DND-41 (cell line): ENCODE data around the gene IMPDH1.
A peak's percentile ranks its signal among the peaks of the same experiment; 100 is the strongest.

ENCODE experiments used
- ATAC-seq: fragments of 200-7000 bp; cut with Tn5 transposase; 3 replicates; pipeline ENCODE4 v1.9.1; 2021; ENCODE audit warnings: low read depth; ENCODE audit not compliant: insufficient read depth
- DNase-seq: peaks from one replicate; pipeline ENCODE4 v3.0.0-alpha.2; 2020
- H2AFZ ChIP-seq: 2 replicates; pipeline ENCODE4 v1.6.0; 2012; ENCODE audit warnings: low read depth, low read length
- H3K27ac ChIP-seq: 2 replicates; pipeline ENCODE4 v1.5.1; 2012; ENCODE audit warnings: low read length, inconsistent platforms
- H3K27me3 ChIP-seq: fragments of 200-600 bp; sonication (generic); 2 replicates; pipeline ENCODE4 v1.6.0; 2012; ENCODE audit warnings: low read length, mild to moderate bottlenecking, inconsistent platforms; ENCODE audit not compliant: insufficient read depth, poor library complexity
- H3K36me3 ChIP-seq: 2 replicates; pipeline ENCODE4 v1.5.1; 2012; ENCODE audit warnings: low read length, inconsistent platforms; ENCODE audit not compliant: insufficient read depth
- H3K4me1 ChIP-seq: 2 replicates; pipeline ENCODE4 v1.5.1; 2012; ENCODE audit warnings: mild to moderate bottlenecking, low read length; ENCODE audit not compliant: insufficient read depth
- H3K4me2 ChIP-seq: 2 replicates; pipeline ENCODE4 v1.6.0; 2012; ENCODE audit warnings: mild to moderate bottlenecking, moderate library complexity, low read length, inconsistent platforms; ENCODE audit not compliant: insufficient read depth
- H3K4me3 ChIP-seq, 2 experiments: fragments of 200-600 bp in 1 of 2; shearing (Covaris generic) in 1 of 2; 2 replicates each; pipeline ENCODE4 v1.5.1; 2012 to 2016; ENCODE audit warnings: inconsistent platforms in 2 of 2, low read length in 2 of 2, mild to moderate bottlenecking in 2 of 2, low read depth in 1 of 2, moderate library complexity in 1 of 2
- H3K79me2 ChIP-seq: 2 replicates; pipeline ENCODE4 v1.6.0; 2012; ENCODE audit warnings: low read length, inconsistent platforms; ENCODE audit not compliant: insufficient read depth
- H3K9ac ChIP-seq: 2 replicates; pipeline ENCODE4 v1.6.0; 2012; ENCODE audit warnings: low read depth, mild to moderate bottlenecking, inconsistent platforms, low read length, moderate library complexity
- H3K9me3 ChIP-seq: 2 replicates; pipeline ENCODE4 v1.5.1; 2012; ENCODE audit warnings: low read length, moderate library complexity, mild to moderate bottlenecking, inconsistent platforms; ENCODE audit not compliant: insufficient read depth, severe bottlenecking
- H4K20me1 ChIP-seq: 2 replicates; pipeline ENCODE4 v1.6.0; 2012; ENCODE audit warnings: low read length; ENCODE audit not compliant: insufficient read depth
- EZH2 ChIP-seq: IDR thresholded peaks from 3 replicates; pipeline ENCODE4 v1.6.1; 2012; ENCODE audit warnings: borderline replicate concordance, low read depth, mild to moderate bottlenecking, moderate library complexity, low read length, inconsistent platforms; ENCODE audit not compliant: severe bottlenecking
- TF ChIP-seq, protein P1 (sequence below): IDR thresholded peaks from 2 replicates; pipeline ENCODE4 v1.5.1; 2012; ENCODE audit warnings: borderline replicate concordance, low read length, moderate library complexity, mild to moderate bottlenecking; ENCODE audit not compliant: poor library complexity, severe bottlenecking; ENCODE audit errors: extremely low read depth

The IMPDH1 gene

DNA sequence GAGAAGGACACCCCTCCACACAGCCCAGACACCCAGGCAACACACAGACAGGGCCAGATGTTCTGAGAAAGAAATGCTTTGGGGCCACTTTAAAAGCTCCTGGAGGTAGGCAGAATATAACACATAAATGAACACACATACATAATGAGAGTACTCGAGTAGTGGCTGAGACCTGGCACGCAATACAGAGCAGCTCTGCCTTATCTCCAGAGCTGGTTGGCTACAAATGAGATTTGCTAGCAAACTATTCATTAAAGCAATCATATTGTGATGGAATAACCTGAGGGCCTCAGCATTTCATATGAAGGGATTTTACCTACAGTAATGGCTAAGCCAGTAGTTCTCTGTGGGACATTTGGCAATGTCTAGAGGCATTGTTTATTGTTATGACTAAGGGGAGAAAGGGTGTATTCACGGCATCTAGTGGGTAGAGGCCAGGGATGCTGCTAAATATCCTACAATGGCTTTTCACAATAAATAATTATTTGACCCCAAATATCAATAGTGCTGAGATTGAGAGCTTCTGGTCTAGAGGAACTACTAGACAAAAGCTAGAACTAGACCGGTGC lies 5.5 kb upstream of the IMPDH1 start:
- H3K36me3 ChIP-seq = no peaks in the 10 kb centered on the region
- no peak for ATAC-seq
- TF ChIP-seq, protein P1, sequence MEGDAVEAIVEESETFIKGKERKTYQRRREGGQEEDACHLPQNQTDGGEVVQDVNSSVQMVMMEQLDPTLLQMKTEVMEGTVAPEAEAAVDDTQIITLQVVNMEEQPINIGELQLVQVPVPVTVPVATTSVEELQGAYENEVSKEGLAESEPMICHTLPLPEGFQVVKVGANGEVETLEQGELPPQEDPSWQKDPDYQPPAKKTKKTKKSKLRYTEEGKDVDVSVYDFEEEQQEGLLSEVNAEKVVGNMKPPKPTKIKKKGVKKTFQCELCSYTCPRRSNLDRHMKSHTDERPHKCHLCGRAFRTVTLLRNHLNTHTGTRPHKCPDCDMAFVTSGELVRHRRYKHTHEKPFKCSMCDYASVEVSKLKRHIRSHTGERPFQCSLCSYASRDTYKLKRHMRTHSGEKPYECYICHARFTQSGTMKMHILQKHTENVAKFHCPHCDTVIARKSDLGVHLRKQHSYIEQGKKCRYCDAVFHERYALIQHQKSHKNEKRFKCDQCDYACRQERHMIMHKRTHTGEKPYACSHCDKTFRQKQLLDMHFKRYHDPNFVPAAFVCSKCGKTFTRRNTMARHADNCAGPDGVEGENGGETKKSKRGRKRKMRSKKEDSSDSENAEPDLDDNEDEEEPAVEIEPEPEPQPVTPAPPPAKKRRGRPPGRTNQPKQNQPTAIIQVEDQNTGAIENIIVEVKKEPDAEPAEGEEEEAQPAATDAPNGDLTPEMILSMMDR = no peak
- TF ChIP-seq EZH2 = no peak

DNA sequence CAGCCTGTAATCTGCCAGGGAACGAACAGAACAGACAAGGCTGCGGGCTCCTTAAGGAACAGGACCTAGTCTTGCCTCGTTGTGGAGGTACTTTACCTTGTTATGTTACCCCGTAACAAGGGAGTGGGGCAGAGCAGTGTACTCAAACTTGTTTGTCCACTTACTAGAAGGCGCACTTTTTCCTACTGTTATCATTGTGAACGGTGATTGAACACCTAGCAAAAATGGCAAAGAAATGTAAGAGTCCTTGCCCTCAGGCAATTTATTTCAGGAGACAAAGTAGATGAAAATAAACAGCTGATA lies 620 bp upstream of the IMPDH1 start:
- H3K4me3 ChIP-seq = peak overlapping the region; percentile 18 to 58; a peak in 3 of 4 replicates
- no peaks in the 10 kb centered on the region for H3K36me3 ChIP-seq
- peak overlapping the region; percentile 43; the same call in 1 of the 2 replicates for H3K9ac ChIP-seq
- H3K4me2 ChIP-seq = peak overlapping the region; percentile 71
- TF ChIP-seq, protein P1 = no peak
- TF ChIP-seq EZH2 = peak; percentile 3
- no peak for ATAC-seq
- no peak for DNase-seq
- H3K4me1 ChIP-seq = peaks cover 25% of the 10 kb centered on the region
- no peaks in the 10 kb centered on the region for H3K79me2 ChIP-seq
- peak overlapping the region; percentile 27 for H2AFZ ChIP-seq
- peaks cover 44% of the 10 kb centered on the region for H3K27me3 ChIP-seq
- H3K9me3 ChIP-seq = no peaks in the 10 kb centered on the region
- no peak overlapping the region for H3K27ac ChIP-seq
- peaks cover 33% of the 10 kb centered on the region for H4K20me1 ChIP-seq

More for the DNA sequence above, 5.5 kb upstream of the IMPDH1 start:
- Histone ChIP-seq H3K9me3 (no peaks in the 10 kb centered on the region), H3K79me2 (no peaks in the 10 kb centered on the region), H4K20me1 (peaks cover 7% of the 10 kb centered on the region), H3K4me2 (no peak overlapping the region), H3K9ac (no peak overlapping the region), H2AFZ (no peak overlapping the region), H3K27ac (no peak overlapping the region), H3K4me1 (peaks cover 4% of the 10 kb centered on the region), H3K27me3 (peaks cover 14% of the 10 kb centered on the region), H3K4me3 (no peak overlapping the region)
- DNase-seq = no peak

DNA sequence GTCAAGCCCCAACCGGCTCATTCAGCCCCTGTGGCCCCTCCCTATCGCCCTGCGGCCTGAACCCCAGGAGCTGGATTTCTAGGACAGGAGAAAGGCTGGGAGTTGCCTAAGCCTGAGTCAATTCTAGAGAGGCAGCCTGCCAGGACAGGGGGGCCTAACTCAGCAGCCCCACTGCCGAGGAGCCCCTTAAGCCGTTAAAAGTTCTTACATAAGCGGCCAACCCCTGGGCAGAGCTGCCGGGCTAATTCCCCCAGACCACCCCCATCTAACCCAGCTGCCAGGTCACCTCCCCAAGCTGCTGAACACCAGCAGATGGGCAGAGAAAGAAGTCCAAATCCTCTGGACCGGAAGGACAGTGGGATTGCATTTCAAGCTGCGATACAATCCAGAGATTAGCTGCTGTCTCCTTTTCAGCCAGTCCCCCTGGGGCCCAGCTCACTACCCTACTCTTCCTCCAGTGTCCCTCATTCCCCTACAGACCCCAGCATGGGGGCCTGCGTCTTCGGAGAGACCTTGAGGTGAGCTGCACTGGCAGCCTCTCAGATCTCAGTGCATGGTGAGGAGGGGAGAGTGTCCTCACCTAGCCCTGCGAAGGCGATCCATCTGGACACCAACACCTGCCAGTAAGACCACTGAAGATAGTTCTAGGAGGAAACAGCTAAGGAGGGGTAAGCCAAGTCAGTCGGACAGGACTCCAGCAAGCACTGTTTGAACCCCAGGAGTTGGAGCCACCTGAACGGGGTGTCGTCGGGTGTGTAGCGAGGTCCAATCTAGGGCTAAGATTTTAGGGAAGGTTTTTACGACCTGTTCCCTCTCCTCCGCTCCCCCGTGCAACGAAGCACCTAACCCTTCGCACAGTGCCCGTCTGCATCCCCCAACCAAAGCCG lies 830 bp downstream of the IMPDH1 start:
- Histone ChIP-seq H3K9me3 (no peaks in the 10 kb centered on the region), H3K4me3 (peak overlapping the region; percentile 18 to 58; a peak in 3 of 4 replicates), H3K36me3 (no peaks in the 10 kb centered on the region), H3K27me3 (peaks cover 46% of the 10 kb centered on the region), H3K4me1 (peaks cover 40% of the 10 kb centered on the region), H3K9ac (peak overlapping the region; percentile 43), H3K79me2 (no peaks in the 10 kb centered on the region), H4K20me1 (peaks cover 42% of the 10 kb centered on the region), H3K4me2 (peak overlapping the region; percentile 71), H2AFZ (peak overlapping the region; percentile 58), H3K27ac (no peak overlapping the region)
- no peak for ATAC-seq
- DNase-seq = no peak
- TF ChIP-seq EZH2 = peak; percentile 52
- TF ChIP-seq, protein P1 = no peak
